Large intestine (tissue), 3 donors: ENCODE measurements around the gene ACTN4. TPM values are rescaled to one million over a fixed set of nuclear protein-coding genes. Genes with fewer than 3 reads are reported as not detected.

ENCODE experiments used
- DNase-seq, 2 donors: peaks; one replicate each; pipeline versions ENCODE4 v3.0.0 to v3.0.0-alpha.2; 2013
- H3K27ac ChIP-seq: one replicate; pipeline ENCODE4 v1.5.1; 2013; ENCODE audit warnings: low read length
- H3K27me3 ChIP-seq: 2 replicates; pipeline ENCODE4 v1.6.1; 2013; ENCODE audit warnings: low read length; ENCODE audit not compliant: control insufficient read depth, insufficient read depth
- H3K36me3 ChIP-seq: 2 replicates; pipeline ENCODE4 v1.6.1; 2013; ENCODE audit warnings: low read length; ENCODE audit not compliant: control insufficient read depth, insufficient read depth
- H3K4me1 ChIP-seq: one replicate; pipeline ENCODE4 v1.6.1; 2013; ENCODE audit warnings: low read length; ENCODE audit not compliant: control insufficient read depth, insufficient read depth
- H3K4me3 ChIP-seq: one replicate; pipeline ENCODE4 v1.5.1; 2013; ENCODE audit warnings: low read length
- H3K9me3 ChIP-seq: one replicate; pipeline ENCODE4 v1.6.1; 2013; ENCODE audit warnings: mild to moderate bottlenecking, low read depth, low read length, moderate library complexity; ENCODE audit not compliant: control insufficient read depth
- WGBS: methylation state at CpG from one replicate; pipeline ENCODE4 v1.1.5; 2013; ENCODE audit warnings: low lambda C conversion rate; ENCODE audit not compliant: insufficient coverage; 5-methylcytosine and 5-hydroxymethylcytosine counted together
- polyA plus RNA-seq: library from polyadenylated mRNA; unstranded; fragments of 120-200 nt; gene quantifications from one replicate; pipeline ENCODE4 v1.2.1, GENCODE V29; 2013

ACTN4 gene
- polyA plus RNA-seq, 1 donor = 747 TPM

GRCh38 chr19:38678217-38678890 lies 30.9 kb downstream of the ACTN4 start:
- Histone ChIP-seq H3K27ac (peak overlapping the region; percentile 99), H3K9me3 (peaks cover 6% of the 10 kb centered on the region), H3K27me3 (no peaks in the 10 kb centered on the region), H3K36me3 (peaks cover 34% of the 10 kb centered on the region), H3K4me3 (no peak overlapping the region), H3K4me1 (peaks cover 93% of the 10 kb centered on the region)
- 65% methylated on average over 3 of the region's 15 CpGs for WGBS
- no peak for DNase-seq

DNA sequence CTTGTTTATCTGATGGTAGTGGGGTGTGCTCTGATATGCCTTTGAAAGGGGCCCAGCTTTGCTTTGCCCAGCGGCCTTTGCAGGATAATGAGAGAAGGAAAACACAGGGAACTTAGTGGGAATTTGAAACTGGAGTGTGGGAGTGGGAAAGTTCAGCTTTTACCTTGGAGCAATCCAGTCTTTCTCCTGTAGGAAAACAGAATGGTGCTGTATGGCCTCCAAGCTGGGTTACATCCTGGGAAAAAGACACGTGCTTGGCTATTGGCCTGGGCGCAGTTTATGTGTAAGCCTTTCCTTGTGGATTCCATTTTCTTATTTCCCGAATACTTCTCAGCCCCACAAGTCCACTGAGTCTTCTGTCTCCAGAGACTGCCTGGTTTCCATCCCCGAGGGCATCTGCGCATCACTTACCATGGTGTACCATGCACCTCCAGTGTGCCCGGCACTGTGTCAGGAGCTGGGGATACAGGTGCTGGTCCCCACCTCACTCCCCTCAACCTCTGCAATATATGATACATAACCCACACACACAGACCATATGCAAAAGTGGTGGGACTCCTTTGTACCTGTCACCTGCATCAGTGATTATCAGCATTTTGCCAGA lies 31.5 kb downstream of the ACTN4 start:
- H3K4me1 ChIP-seq = peaks cover 96% of the 10 kb centered on the region
- peak overlapping the region; percentile 99 for H3K27ac ChIP-seq
- H3K36me3 ChIP-seq = peaks cover 34% of the 10 kb centered on the region
- no CpG with 5 or more reads among the region's 7 CpGs for WGBS
- peaks cover 6% of the 10 kb centered on the region for H3K9me3 ChIP-seq
- no peaks in the 10 kb centered on the region for H3K27me3 ChIP-seq
- no peak overlapping the region for H3K4me3 ChIP-seq
- DNase-seq = no peak

- Histone ChIP-seq H3K27me3 (no peaks in the 10 kb centered on the region), H3K27ac (peak overlapping the region; percentile 99), H3K4me3 (no peak overlapping the region), H3K4me1 (peaks cover 96% of the 10 kb centered on the region), H3K36me3 (peaks cover 34% of the 10 kb centered on the region), H3K9me3 (peaks cover 6% of the 10 kb centered on the region)
- no peak for DNase-seq
- no CpG with 5 or more reads among the region's 4 CpGs for WGBS
Measured at GRCh38 chr19:38679839-38680238, 32.4 kb downstream of the ACTN4 start.

DNA sequence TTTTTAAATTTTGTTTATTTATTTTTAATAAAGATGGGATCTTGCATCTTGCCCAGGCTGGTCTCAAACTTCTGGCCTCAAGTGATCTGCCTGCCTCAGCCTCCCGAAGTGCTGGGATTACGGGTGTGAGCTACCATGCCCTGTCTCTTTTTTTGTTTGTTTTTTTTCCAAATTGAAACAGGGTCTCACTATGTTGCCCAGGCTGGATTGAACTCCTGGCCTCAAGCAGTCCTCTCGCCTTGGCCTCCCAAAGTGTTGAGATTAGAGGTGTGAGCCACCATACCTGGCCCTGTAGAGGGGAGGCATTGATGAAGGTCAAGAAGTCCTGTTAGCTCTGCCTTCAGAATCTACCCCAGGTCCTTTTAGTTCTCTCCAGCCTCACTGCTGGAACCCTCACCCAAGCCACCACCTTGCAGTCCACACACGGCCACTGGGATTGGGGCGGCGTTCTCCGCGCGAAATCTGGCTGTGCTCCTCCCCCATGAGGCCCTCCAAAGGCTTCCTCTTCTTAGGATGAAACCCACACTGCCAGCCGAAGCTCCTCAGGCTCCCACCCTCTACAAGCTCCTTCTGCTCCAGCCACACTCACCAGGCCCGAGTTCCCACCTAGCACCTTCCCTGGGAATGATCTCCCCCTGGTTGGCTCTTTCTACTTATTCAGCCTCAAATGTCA lies 34.9 kb downstream of the ACTN4 start:
- DNase-seq = no peak
- peaks cover 96% of the 10 kb centered on the region for H3K4me1 ChIP-seq
- WGBS = no CpG with 5 or more reads among the region's 11 CpGs
- H3K9me3 ChIP-seq = peaks cover 6% of the 10 kb centered on the region
- peaks cover 29% of the 10 kb centered on the region for H3K36me3 ChIP-seq
- no peaks in the 10 kb centered on the region for H3K27me3 ChIP-seq
- no peak overlapping the region for H3K4me3 ChIP-seq
- peak overlapping the region; percentile 99 for H3K27ac ChIP-seq

DNA sequence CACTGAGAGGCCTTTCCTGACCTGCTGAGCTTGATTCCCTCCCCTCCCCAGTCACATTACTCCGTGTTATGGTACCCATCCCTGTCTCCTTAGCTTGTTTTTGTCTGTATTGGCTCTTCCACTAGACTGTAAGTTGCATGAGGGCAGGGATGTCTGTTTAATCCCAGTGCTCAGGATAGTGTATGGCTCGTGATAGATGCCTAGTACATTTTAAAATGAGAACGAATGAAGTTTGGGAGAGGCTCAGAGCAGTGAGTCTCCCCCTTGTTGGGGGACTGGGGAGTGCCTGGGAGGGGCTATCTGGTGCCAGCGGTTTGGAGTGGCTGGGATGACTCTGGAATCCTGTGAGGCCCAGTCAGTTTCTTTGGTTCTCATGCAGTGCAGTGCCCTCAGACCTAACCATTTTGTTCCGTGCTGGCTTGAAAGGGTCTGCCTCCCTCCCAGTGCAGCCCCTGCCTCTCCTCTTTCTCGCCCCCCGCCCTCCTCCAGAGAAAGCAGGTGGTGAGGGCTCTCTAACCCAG lies 35.5 kb downstream of the ACTN4 start:
- Histone ChIP-seq H3K36me3 (peaks cover 27% of the 10 kb centered on the region), H3K27me3 (no peaks in the 10 kb centered on the region), H3K4me1 (peaks cover 96% of the 10 kb centered on the region), H3K9me3 (peaks cover 6% of the 10 kb centered on the region), H3K4me3 (no peak overlapping the region), H3K27ac (peak overlapping the region; percentile 99)
- no CpG with 5 or more reads among the region's 7 CpGs for WGBS
- no peak for DNase-seq

DNA sequence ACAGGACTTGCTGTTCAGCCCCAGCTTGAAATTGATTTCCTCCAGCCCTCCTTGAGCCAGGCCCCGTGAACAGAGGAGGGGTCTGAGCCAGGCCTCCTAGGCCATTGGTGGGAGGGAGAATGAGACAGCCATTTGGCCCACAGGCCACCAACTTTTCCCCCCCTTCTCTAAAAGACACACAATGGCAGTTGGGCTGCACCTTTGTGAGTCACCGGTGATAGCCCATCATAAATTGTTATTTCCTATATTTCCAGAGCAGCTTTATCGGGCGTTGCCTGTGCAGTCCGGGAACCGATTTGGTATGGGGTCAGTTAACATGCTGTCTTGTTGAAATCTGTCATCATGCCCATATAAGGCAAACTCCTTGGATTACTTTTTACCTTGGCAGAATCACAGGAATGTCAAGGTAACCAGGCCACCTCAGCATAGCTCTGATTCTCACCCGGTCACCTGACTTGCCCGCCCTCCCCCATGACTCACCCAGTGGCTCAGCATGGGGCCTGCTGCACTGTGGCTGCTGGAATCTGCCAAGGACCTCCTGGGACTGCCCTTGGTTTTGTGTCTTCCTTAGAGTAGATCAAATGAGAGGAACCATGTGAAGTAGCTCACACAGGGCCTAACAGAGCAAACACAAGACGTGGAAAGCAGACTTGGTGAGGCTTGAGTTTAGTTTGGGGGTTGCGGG lies 36.1 kb downstream of the ACTN4 start:
- no peak overlapping the region for H3K4me3 ChIP-seq
- WGBS = no CpG with 5 or more reads among the region's 10 CpGs
- no peaks in the 10 kb centered on the region for H3K27me3 ChIP-seq
- peak overlapping the region; percentile 99 for H3K27ac ChIP-seq
- H3K4me1 ChIP-seq = peaks cover 95% of the 10 kb centered on the region
- peaks cover 6% of the 10 kb centered on the region for H3K9me3 ChIP-seq
- DNase-seq = peak; percentile 96 to 99
- peaks cover 23% of the 10 kb centered on the region for H3K36me3 ChIP-seq

DNA sequence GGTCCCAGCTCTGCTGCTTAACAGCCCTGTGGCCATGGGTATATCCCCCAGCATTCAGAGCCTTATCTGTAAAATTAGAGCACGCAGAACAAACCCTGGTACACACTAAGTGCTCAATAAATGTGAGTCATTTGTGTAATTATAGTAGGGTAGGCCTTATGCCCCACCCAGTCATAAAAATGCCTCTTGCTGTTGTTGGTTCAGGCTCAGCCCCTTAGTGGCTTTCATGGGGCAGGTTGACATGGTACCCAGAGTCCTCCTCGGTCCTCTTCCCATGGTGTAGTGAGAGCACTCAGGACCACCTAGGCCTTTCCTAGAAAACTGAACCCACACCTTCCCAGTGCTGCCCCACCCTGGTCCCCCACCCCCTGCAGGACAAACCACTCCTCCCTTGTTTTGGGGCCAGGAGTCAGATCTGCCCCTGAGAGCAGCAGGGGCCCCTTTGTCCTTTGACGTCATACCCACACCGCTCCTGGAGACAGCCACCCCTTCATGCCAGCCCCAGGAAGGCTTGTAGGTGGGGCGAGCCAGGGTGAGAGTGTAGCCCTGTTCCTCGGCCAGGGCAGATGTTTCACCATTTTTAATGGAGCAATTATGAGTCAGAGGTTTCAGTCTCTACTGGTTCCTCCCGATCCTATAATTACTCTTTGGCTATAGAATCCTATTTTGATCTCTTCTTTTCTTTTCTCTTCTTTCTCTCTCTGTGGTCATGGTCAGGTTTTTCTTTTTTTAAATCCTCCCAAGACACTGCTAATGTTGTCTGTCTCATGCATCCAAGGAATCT lies 36.8 kb downstream of the ACTN4 start:
- 0% methylated on average over 1 of the region's 7 CpGs for WGBS
- Histone ChIP-seq H3K4me3 (no peak overlapping the region), H3K36me3 (peaks cover 19% of the 10 kb centered on the region), H3K27ac (peak overlapping the region; percentile 99), H3K9me3 (peaks cover 6% of the 10 kb centered on the region), H3K4me1 (peaks cover 94% of the 10 kb centered on the region), H3K27me3 (no peaks in the 10 kb centered on the region)
- DNase-seq = peak; percentile 93 to 98

- DNase-seq = no peak
- H3K27me3 ChIP-seq = no peaks in the 10 kb centered on the region
- H3K36me3 ChIP-seq = peaks cover 21% of the 10 kb centered on the region
- peaks cover 6% of the 10 kb centered on the region for H3K9me3 ChIP-seq
- H3K4me3 ChIP-seq = no peak overlapping the region
- WGBS = no CpG with 5 or more reads among the region's 15 CpGs
- peaks cover 89% of the 10 kb centered on the region for H3K4me1 ChIP-seq
- peak overlapping the region; percentile 99 for H3K27ac ChIP-seq
Measured at GRCh38 chr19:38684862-38685665, 37.6 kb downstream of the ACTN4 start.
